H1 (cell line): ENCODE results near the gene BLNK. TPM values are rescaled to one million over a fixed set of nuclear protein-coding genes. Genes with fewer than 3 reads are reported as not detected.
A peak's percentile ranks its signal among the peaks of the same experiment; 100 is the strongest.

Experiments
- CTCF ChIA-PET: fragments of 300-600 bp; sonication (Branson Sonifier 250); formaldehyde crosslinking; loops from one replicate; lab custom pipeline; 2021; ENCODE audit not compliant: partially characterized antibody; lab: Charles Lee
- POLR2A ChIA-PET: fragments of 300-600 bp; sonication (Branson Sonifier 250); formaldehyde crosslinking; loops from one replicate; lab custom pipeline; 2021; ENCODE audit warnings: inconsistent platforms; ENCODE audit not compliant: partially characterized antibody; lab: Charles Lee
- DNase-seq, 2 experiments: peaks; one replicate each; pipeline versions ENCODE4 v3.0.0 to v3.0.0-alpha.2; 2010 to 2022; ENCODE audit warnings: low spot score in 2 of 2, low read depth in 1 of 2, mixed read lengths in 1 of 2
- FAIRE-seq: peaks from 2 replicates; lab custom pipeline; 2011; peaks lifted over from hg19 to GRCh38; lab: Jason Lieb, UNC
- H2AFZ ChIP-seq: 2 replicates; pipeline ENCODE4 v1.8.1; 2012; ENCODE audit warnings: low read length, inconsistent platforms
- H2AK5ac ChIP-seq: 2 replicates; pipeline ENCODE4 v1.6.1; 2013; ENCODE audit warnings: low read depth, low read length
- H2BK120ac ChIP-seq: replicated peaks from 2 replicates; pipeline ENCODE3; 2013; ENCODE audit warnings: low read depth, low read length, inconsistent platforms
- H2BK12ac ChIP-seq: 2 replicates; pipeline ENCODE4 v1.6.1; 2013; ENCODE audit warnings: low read depth, low read length
- H2BK15ac ChIP-seq: 2 replicates; pipeline ENCODE4 v1.6.1; 2013; ENCODE audit warnings: low read length
- H2BK20ac ChIP-seq: 2 replicates; pipeline ENCODE4 v1.6.1; 2013; ENCODE audit warnings: low read length
- H2BK5ac ChIP-seq: 2 replicates; pipeline ENCODE4 v1.6.1; 2013; ENCODE audit warnings: low read depth, low read length
- H3K14ac ChIP-seq: 2 replicates; pipeline ENCODE4 v1.6.1; 2013; ENCODE audit warnings: inconsistent platforms; ENCODE audit not compliant: insufficient read length
- H3K18ac ChIP-seq: 2 replicates; pipeline ENCODE4 v1.6.1; 2013; ENCODE audit warnings: low read length; ENCODE audit errors: extremely low read depth
- H3K23ac ChIP-seq: 2 replicates; pipeline ENCODE4 v1.6.1; 2013; ENCODE audit warnings: inconsistent platforms; ENCODE audit not compliant: insufficient read length
- H3K23me2 ChIP-seq: 2 replicates; pipeline ENCODE4 v1.6.1; 2013; ENCODE audit warnings: low read depth, low read length
- H3K27ac ChIP-seq: 2 replicates; pipeline ENCODE4 v1.6.1; 2011; ENCODE audit warnings: low read depth, low read length, inconsistent platforms
- H3K27me3 ChIP-seq, 4 experiments: replicated peaks in 1 of 4; 1 replicate in 1 of 4; 2 replicates in 3 of 4; pipeline versions ENCODE4 v1.6.1 to v1.8.1; 2011 to 2013; ENCODE audit warnings: low read length in 3 of 4, mild to moderate bottlenecking in 3 of 4, inconsistent platforms in 2 of 4, mixed read lengths in 2 of 4, moderate library complexity in 1 of 4; ENCODE audit not compliant: control insufficient read depth in 3 of 4, insufficient read depth in 3 of 4; ENCODE audit errors: extremely low read depth in 1 of 4
- H3K36me3 ChIP-seq, 4 experiments: 2 replicates each; pipeline versions ENCODE4 v1.6.1 to v1.8.1; 2011 to 2013; ENCODE audit warnings: mild to moderate bottlenecking in 4 of 4, low read length in 3 of 4, moderate library complexity in 2 of 4, control low read depth in 1 of 4, inconsistent platforms in 1 of 4; ENCODE audit not compliant: insufficient read depth in 4 of 4, control insufficient read depth in 2 of 4
- H3K4ac ChIP-seq: replicated peaks from 2 replicates; pipeline ENCODE3; 2013; ENCODE audit warnings: low read length, low read depth, mixed read lengths, inconsistent platforms; ENCODE audit not compliant: insufficient read length
- H3K4me1 ChIP-seq, 4 experiments: replicated peaks in 1 of 4; 1 replicate in 1 of 4; 2 replicates in 3 of 4; pipeline versions ENCODE4 v1.6.1 to v1.8.1; 2011 to 2013; ENCODE audit warnings: low read length in 3 of 4, inconsistent platforms in 2 of 4, mixed read lengths in 1 of 4; ENCODE audit not compliant: insufficient read depth in 4 of 4, control insufficient read depth in 3 of 4
- H3K4me2 ChIP-seq, 2 experiments: 2 replicates each; pipeline versions ENCODE4 v1.6.1 to v1.8.1; 2011 to 2013; ENCODE audit warnings: low read depth in 2 of 2, low read length in 2 of 2, control low read depth in 1 of 2, inconsistent platforms in 1 of 2, mild to moderate bottlenecking in 1 of 2; ENCODE audit not compliant: insufficient read depth in 1 of 2
- H3K4me3 ChIP-seq, 4 experiments: fragments of 200-600, 300-600 bp in 1 of 4; sonication (generic), shearing (Covaris generic), sonication (Bioruptor Twin) in 1 of 4; 2 replicates each; pipeline versions ENCODE4 v1.5.1 to v1.8.1; 2011 to 2016; ENCODE audit warnings: low read length in 4 of 4, low read depth in 3 of 4, control low read depth in 2 of 4, inconsistent platforms in 2 of 4, mild to moderate bottlenecking in 2 of 4, mixed read lengths in 1 of 4, moderate library complexity in 1 of 4; ENCODE audit not compliant: insufficient read depth in 2 of 4; ENCODE audit errors: extremely low read depth in 1 of 4
- H3K56ac ChIP-seq: replicated peaks from 2 replicates; pipeline ENCODE3; 2013; ENCODE audit warnings: low read depth, mild to moderate bottlenecking, mixed read lengths, low read length, inconsistent platforms; ENCODE audit not compliant: insufficient read length
- H3K79me1 ChIP-seq: 2 replicates; pipeline ENCODE4 v1.6.1; 2013; ENCODE audit warnings: low read depth, low read length, control low read depth
- H3K79me2 ChIP-seq, 2 experiments: 2 replicates each; pipeline versions ENCODE4 v1.6.1 to v1.8.1; 2012 to 2013; ENCODE audit warnings: low read length in 2 of 2, mild to moderate bottlenecking in 2 of 2, inconsistent platforms in 1 of 2; ENCODE audit not compliant: insufficient read depth in 2 of 2, control insufficient read depth in 1 of 2
- H3K9ac ChIP-seq, 4 experiments: replicated peaks in 1 of 4; 1 replicate in 1 of 4; 2 replicates in 3 of 4; pipeline versions ENCODE4 v1.6.1 to v1.8.1; 2011 to 2013; ENCODE audit warnings: low read depth in 3 of 4, low read length in 3 of 4, control low read depth in 2 of 4, mild to moderate bottlenecking in 2 of 4, moderate library complexity in 2 of 4, inconsistent platforms in 1 of 4; ENCODE audit errors: extremely low read depth in 1 of 4
- H3K9me3 ChIP-seq, 2 experiments: 2 replicates each; pipeline versions ENCODE4 v1.6.1 to v1.8.1; 2012 to 2013; ENCODE audit warnings: mild to moderate bottlenecking in 2 of 2, moderate library complexity in 2 of 2, control low read depth in 1 of 2, inconsistent platforms in 1 of 2, low read depth in 1 of 2, low read length in 1 of 2, mixed read lengths in 1 of 2; ENCODE audit not compliant: insufficient read depth in 2 of 2
- H4K20me1 ChIP-seq, 2 experiments: replicated peaks in 1 of 2; 2 replicates each; pipeline versions ENCODE3 to v1.8.1; 2011 to 2013; ENCODE audit warnings: inconsistent platforms in 2 of 2, low read length in 2 of 2, mild to moderate bottlenecking in 1 of 2; ENCODE audit not compliant: insufficient read depth in 2 of 2, control insufficient read depth in 1 of 2
- H4K5ac ChIP-seq: 2 replicates; pipeline ENCODE4 v1.6.1; 2013; ENCODE audit warnings: low read length, low read depth, mixed read lengths, inconsistent platforms; ENCODE audit not compliant: insufficient read length
- H4K8ac ChIP-seq: 2 replicates; pipeline ENCODE4 v1.8.0; 2013; ENCODE audit warnings: mild to moderate bottlenecking, moderate library complexity, low read length, inconsistent platforms; ENCODE audit not compliant: insufficient read depth; ENCODE audit errors: extremely low read depth
- H4K91ac ChIP-seq: replicated peaks from 2 replicates; pipeline ENCODE3; 2013; ENCODE audit warnings: low read length, mixed read lengths, inconsistent platforms; ENCODE audit not compliant: insufficient read length
- KDM1A ChIP-seq: fragments of 200-600, 300-600 bp; sonication (generic); IDR thresholded peaks from 2 replicates; pipeline ENCODE4 v1.7.1; 2016; ENCODE audit warnings: mild to moderate bottlenecking, low read length, borderline replicate concordance
- WGBS, 2 experiments: shearing (Covaris generic) in 1 of 2; methylation state at CpG; one replicate each; pipeline versions ENCODE4 v1.1.6 to v1.1.7; 2013 to 2015; ENCODE audit warnings: low lambda C conversion rate in 2 of 2, mixed read lengths in 2 of 2, inconsistent platforms in 1 of 2, low coverage in 1 of 2, missing lambda C conversion rate in 1 of 2; ENCODE audit not compliant: insufficient replicate concordance in 2 of 2, insufficient coverage in 1 of 2, insufficient read length in 1 of 2; ENCODE audit errors: extremely low coverage in 1 of 2, missing lambda C conversion rate in 1 of 2; 5-methylcytosine and 5-hydroxymethylcytosine counted together
- polyA plus RNA-seq, 7 experiments: library from polyadenylated mRNA; depleted of rRNA in 3 of 7; stranded (reverse) in 5 of 7; unstranded in 2 of 7; fragments of >200 nt in 5 of 7; fragments of 200-250 nt in 2 of 7; gene quantifications; 1 replicate in 5 of 7; 2 replicates in 1 of 7; 4 replicates in 1 of 7; pipeline versions ENCODE4 v1.2.1 to v1.2.3, GENCODE V29; 2011 to 2013; ENCODE audit warnings: missing spikeins in 2 of 7, mixed read lengths in 2 of 7
- total RNA-seq: library from RNA; stranded (reverse); fragmentation: NEBNext Ultra II Directional; extraction: Animal tissue kit (Norgen Biotek cat#: 25700); gene quantifications from 2 replicates; pipeline ENCODE4 v1.2.1, GENCODE V29; 2021

The BLNK gene
- total and polyA plus RNA-seq, 2 of the 8 experiments (the other 6 are each of a cell fraction or from before 2014, with no cell fraction given) = not detected

DNA sequence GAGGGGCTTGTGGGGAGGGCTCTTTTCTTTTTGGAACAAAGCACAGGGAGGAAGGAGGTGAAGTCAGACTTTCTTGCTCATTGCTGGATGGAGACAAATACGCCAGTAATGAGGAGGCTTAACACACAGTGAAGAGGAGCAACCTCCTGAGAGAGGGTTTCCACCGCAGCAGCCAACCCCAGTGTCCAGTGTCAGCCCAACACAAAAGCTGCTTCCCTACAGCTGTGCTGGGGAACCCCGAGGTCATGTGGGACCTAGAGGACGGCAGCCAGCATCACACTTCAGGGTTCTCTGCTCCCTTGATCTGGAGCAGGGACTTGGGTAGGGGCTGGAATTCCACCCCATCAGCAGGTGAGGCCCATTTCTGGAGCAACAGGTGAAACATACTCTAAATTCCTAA, 7.7 kb downstream of the BLNK start:
- peaks cover 0 to 4% (median 0%) of the 10 kb centered on the region in 4 experiments; a peak in 2 of 7 replicates for H3K4me1 ChIP-seq

More for the DNA sequence above, 7.7 kb downstream of the BLNK start:
- no peak overlapping the region for H4K5ac ChIP-seq
- H2AK5ac ChIP-seq = no peak overlapping the region
- no peak overlapping the region for H3K14ac ChIP-seq
- no peak overlapping the region for H3K4me2 ChIP-seq
- H3K36me3 ChIP-seq = no peaks in the 10 kb centered on the region
- no peak overlapping the region for H2BK120ac ChIP-seq
- H2BK20ac ChIP-seq = no peak overlapping the region
- no peaks in the 10 kb centered on the region for H3K9me3 ChIP-seq
- DNase-seq (no peak), FAIRE-seq (no peak)
- ChIA-PET POLR2A (interaction anchor here (1.5 kb wide), 1 partner anchor 12 kb away, joined by 4 read pairs; no protein-coding TSS in a partner anchor), CTCF (interaction anchor here (1.8 to 2.5 kb wide), 3 partner anchors 29 to 247 kb away, joined by 5 to 13 read pairs (median 6); no protein-coding TSS in a partner anchor)
- no peaks in the 10 kb centered on the region for H3K79me1 ChIP-seq
- no peak overlapping the region for H3K4me3 ChIP-seq
- no peak overlapping the region for H3K56ac ChIP-seq
- H3K4ac ChIP-seq = no peak overlapping the region
- peak overlapping the region; percentile 60 for H2AFZ ChIP-seq
- H2BK12ac ChIP-seq = no peak overlapping the region
- H3K23ac ChIP-seq = no peak overlapping the region
- peak overlapping the region; percentile 83; the same call in 1 of the 2 replicates for H2BK15ac ChIP-seq
- H4K8ac ChIP-seq = no peak overlapping the region
- no peak for TF ChIP-seq KDM1A
- no peaks in the 10 kb centered on the region for H3K79me2 ChIP-seq
- no peak overlapping the region for H4K91ac ChIP-seq
- H3K27ac ChIP-seq = no peak overlapping the region
- H4K20me1 ChIP-seq = no peaks in the 10 kb centered on the region
- no peak overlapping the region for H2BK5ac ChIP-seq
- no peak overlapping the region for H3K9ac ChIP-seq
- no peak overlapping the region for H3K18ac ChIP-seq
- no peaks in the 10 kb centered on the region for H3K27me3 ChIP-seq
- no peaks in the 10 kb centered on the region; the same call in 1 of the 2 replicates for H3K23me2 ChIP-seq
- 88% methylated on average over 4 of the region's 4 CpGs; no CpG with 5 or more reads in 1 of the 2 experiments for WGBS, 2 experiments
